ENCODE measurements around the gene ARL15. TPM values are rescaled to one million over a fixed set of nuclear protein-coding genes. Genes with fewer than 3 reads are reported as not detected.

The ARL15 gene
- total and polyA plus RNA-seq, 4 donors, result 5.7 to 66.2 (median 14.9) TPM

DNA sequence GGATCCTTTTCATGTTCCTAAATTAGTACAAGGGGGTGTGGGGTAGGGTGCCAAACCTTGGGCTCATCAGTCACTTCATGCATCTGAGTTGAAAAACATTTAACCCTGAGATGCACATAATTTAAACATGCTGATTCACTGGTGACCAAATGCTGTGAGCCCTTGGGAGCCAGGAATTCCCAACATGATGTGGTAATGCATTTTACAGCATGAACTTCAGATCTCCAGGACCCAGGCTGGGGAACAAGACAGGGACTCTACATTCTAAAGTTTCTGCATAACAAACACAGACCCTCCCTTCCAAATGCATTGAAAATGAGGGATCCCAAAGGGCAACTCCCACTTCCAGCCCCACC, 427.7 kb downstream of the ARL15 start:
- Histone ChIP-seq H3K9ac (ENCODE audit: insufficient read depth in 1 of 2, low read length in 2 of 2) (no peak overlapping the region), H3K9me3 (ENCODE audit: control insufficient read depth in 4 of 4, insufficient read depth in 3 of 4, low read length in 3 of 4) (no peaks in the 10 kb centered on the region), H3K27ac (ENCODE audit: low read depth in 1 of 2, low read length in 1 of 2) (no peak overlapping the region), H3K4me3 (no peak overlapping the region), H3K36me3 (ENCODE audit: control insufficient read depth in 4 of 4, insufficient read depth in 4 of 4, low read length in 4 of 4) (peaks cover 0 to 9% (median 0%) of the 10 kb centered on the region in 4 donors), H3K27me3 (ENCODE audit: control insufficient read depth in 3 of 3, insufficient read depth in 3 of 3, low read length in 2 of 3) (no peaks in the 10 kb centered on the region), H3K4me1 (ENCODE audit: control insufficient read depth in 5 of 5, insufficient read depth in 5 of 5, low read length in 5 of 5) (peaks cover 0 to 3% (median 0%) of the 10 kb centered on the region in 5 donors)
- TF ChIP-seq, protein P1, sequence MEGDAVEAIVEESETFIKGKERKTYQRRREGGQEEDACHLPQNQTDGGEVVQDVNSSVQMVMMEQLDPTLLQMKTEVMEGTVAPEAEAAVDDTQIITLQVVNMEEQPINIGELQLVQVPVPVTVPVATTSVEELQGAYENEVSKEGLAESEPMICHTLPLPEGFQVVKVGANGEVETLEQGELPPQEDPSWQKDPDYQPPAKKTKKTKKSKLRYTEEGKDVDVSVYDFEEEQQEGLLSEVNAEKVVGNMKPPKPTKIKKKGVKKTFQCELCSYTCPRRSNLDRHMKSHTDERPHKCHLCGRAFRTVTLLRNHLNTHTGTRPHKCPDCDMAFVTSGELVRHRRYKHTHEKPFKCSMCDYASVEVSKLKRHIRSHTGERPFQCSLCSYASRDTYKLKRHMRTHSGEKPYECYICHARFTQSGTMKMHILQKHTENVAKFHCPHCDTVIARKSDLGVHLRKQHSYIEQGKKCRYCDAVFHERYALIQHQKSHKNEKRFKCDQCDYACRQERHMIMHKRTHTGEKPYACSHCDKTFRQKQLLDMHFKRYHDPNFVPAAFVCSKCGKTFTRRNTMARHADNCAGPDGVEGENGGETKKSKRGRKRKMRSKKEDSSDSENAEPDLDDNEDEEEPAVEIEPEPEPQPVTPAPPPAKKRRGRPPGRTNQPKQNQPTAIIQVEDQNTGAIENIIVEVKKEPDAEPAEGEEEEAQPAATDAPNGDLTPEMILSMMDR (IDR thresholded peaks at IDR 0.05; ENCODE audit: control extremely low read depth, extremely low read depth), result no peak
- ATAC-seq (ENCODE audit: insufficient read depth, low FRiP score) (no peak), DNase-seq (no peak)

DNA sequence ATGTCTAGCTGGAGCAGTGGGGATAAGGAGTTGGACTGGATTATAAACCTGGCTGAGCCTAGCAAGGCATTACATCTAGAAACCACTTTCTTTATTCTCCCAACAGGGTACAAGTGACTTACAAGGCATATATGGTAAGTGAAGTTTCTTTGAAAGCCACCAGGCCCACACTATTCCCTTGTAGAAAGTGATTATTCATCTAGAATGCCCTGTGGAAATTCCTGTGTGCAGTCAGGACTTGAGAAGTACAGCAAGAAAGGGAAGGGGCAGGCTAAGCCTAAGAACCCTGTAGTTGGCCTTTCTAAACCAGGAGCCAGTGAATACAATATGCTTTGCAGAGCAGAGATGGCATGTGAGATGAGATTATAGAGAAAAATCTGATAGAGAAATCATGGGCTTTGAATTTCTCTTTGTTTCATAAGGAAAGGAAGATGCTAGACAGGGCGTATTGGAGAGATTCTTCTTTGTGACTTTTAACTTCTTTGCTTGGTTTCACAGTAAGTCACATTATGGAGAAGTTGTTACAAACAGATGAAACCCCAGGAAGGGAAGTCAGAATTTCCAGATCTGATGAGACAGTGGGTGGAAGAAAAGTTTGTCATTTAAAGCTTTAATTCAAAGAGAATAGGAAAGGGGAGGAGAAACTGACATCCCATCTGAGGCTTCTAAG, 428.2 kb downstream of the ARL15 start:
- H3K4me1 ChIP-seq (ENCODE audit: control insufficient read depth in 5 of 5, insufficient read depth in 5 of 5, low read length in 5 of 5), result peaks cover 0 to 6% (median 0%) of the 10 kb centered on the region in 5 donors
- no peaks in the 10 kb centered on the region for H3K27me3 ChIP-seq (ENCODE audit: control insufficient read depth in 3 of 3, insufficient read depth in 3 of 3, low read length in 2 of 3)
- no peak overlapping the region for H3K27ac ChIP-seq (ENCODE audit: low read depth in 1 of 2, low read length in 1 of 2)
- no peak overlapping the region for H3K4me3 ChIP-seq
- peaks cover 0 to 9% (median 0%) of the 10 kb centered on the region in 4 donors for H3K36me3 ChIP-seq (ENCODE audit: control insufficient read depth in 4 of 4, insufficient read depth in 4 of 4, low read length in 4 of 4)
- TF ChIP-seq, protein P1 (IDR thresholded peaks at IDR 0.05; ENCODE audit: control extremely low read depth, extremely low read depth), result no peak
- no peak overlapping the region for H3K9ac ChIP-seq (ENCODE audit: insufficient read depth in 1 of 2, low read length in 2 of 2)
- DNase-seq, result no peak
- ATAC-seq (ENCODE audit: insufficient read depth, low FRiP score), result no peak
- H3K9me3 ChIP-seq (ENCODE audit: control insufficient read depth in 4 of 4, insufficient read depth in 3 of 4, low read length in 3 of 4), result no peaks in the 10 kb centered on the region
- WGBS, 2 donors, result 60 to 80% methylated on average over 1 of the region's 1 CpG

GRCh38 chr5:53879708-53880323, 430.6 kb downstream of the ARL15 start:
- Histone ChIP-seq H3K27me3 (ENCODE audit: control insufficient read depth in 3 of 3, insufficient read depth in 3 of 3, low read length in 2 of 3) (no peaks in the 10 kb centered on the region), H3K36me3 (ENCODE audit: control insufficient read depth in 4 of 4, insufficient read depth in 4 of 4, low read length in 4 of 4) (peaks cover 0 to 6% (median 0%) of the 10 kb centered on the region in 4 donors), H3K4me3 (no peak overlapping the region), H3K9me3 (ENCODE audit: control insufficient read depth in 4 of 4, insufficient read depth in 3 of 4, low read length in 3 of 4) (no peaks in the 10 kb centered on the region), H3K27ac (ENCODE audit: low read depth in 1 of 2, low read length in 1 of 2) (no peak overlapping the region), H3K4me1 (ENCODE audit: control insufficient read depth in 5 of 5, insufficient read depth in 5 of 5, low read length in 5 of 5) (peaks cover 0 to 8% (median 0%) of the 10 kb centered on the region in 5 donors), H3K9ac (ENCODE audit: insufficient read depth in 1 of 2, low read length in 2 of 2) (no peak overlapping the region)
- DNase-seq (no peak), ATAC-seq (ENCODE audit: insufficient read depth, low FRiP score) (no peak)
- TF ChIP-seq, protein P1 (IDR thresholded peaks at IDR 0.05; ENCODE audit: control extremely low read depth, extremely low read depth), result no peak
- 95 to 96% methylated on average over 5 of the region's 5 CpGs for WGBS, 2 donors

Measured in lung (tissue), 12 donors.